ENCODE data around the gene CCDC33.

The CCDC33 gene

GRCh38 chr15:74233373-74233772 is 2.8 kb upstream of the CCDC33 start:
- no peak for DNase-seq

GRCh38 chr15:74233851-74234597 is 2.1 kb upstream of the CCDC33 start:
- DNase-seq: no peak

- DNase-seq: no peak
These were observed 1.6 kb upstream of the CCDC33 start for GRCh38 chr15:74234598-74234875.

GRCh38 chr15:74239051-74239705 is 3.1 kb downstream of the CCDC33 start:
- peak in 1 of 2 experiments; percentile 64 for DNase-seq

- peak; percentile 88 for DNase-seq
These were observed 4.0 kb downstream of the CCDC33 start for GRCh38 chr15:74240002-74240568.

DNA sequence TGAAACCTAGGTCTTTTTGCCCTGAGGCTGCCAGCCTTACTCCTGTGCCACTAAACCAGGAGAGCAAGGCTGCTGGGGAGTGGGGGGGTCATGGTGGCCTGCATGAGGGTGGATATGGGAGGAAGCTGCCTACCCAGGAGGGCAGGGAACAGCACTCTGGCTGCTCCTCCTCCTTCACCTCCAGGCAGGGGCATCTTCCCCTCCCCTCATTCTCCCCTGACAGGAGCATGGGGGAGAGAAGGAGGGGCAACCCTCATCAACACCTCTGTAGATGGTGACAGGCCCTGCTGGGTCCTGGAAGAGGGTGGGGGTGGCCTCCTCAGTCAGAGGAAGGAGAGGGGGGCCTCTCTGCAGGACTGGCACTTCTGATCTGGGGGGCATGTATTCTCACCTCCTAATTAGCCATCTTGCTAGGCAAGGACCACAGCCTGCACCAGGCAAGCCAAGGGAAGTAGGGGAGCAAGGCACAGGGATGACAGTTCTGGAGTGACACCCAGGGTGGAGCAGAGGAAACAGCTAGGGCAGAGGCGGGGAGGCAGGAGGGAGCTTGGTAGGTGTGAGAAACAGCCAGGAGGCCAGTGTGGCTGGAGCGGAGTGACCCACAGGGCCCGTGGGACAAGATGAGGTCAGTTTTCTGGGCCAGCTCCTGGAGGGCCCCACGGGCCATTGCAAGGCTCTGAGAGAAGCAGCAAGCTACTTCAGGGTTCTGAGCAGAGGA is 4.9 kb downstream of the CCDC33 start:
- DNase-seq: no peak

GRCh38 chr15:74242441-74243185 is 6.5 kb downstream of the CCDC33 start:
- no peak for DNase-seq

GRCh38 chr15:74243431-74243830 is 7.3 kb downstream of the CCDC33 start:
- DNase-seq: no peak

DNA sequence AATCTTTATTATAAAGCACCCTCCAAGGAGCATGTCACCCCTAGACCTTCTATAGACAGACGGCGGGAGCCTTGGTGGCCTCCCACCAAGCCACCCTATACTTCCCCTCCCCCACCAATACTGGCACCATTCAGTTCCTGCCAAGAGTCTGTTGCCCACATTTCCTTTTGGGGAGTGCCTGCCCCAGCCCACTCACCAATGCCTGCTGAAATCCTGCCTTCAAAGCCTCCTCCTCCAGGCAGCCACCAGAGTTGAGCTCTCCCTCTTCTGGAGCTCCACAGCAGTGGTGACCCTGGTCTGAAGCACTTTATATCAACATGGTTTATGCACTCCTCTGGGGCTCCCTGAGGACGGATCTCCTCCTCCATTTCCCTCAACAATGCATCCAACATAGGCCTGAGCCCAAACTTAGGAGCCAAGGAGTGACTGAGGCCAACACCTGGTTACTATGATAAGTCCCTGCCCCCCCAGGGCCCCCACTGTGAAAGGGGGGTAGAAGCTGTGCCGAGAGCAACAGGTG is 8.8 kb downstream of the CCDC33 start:
- no peak for DNase-seq

DNA sequence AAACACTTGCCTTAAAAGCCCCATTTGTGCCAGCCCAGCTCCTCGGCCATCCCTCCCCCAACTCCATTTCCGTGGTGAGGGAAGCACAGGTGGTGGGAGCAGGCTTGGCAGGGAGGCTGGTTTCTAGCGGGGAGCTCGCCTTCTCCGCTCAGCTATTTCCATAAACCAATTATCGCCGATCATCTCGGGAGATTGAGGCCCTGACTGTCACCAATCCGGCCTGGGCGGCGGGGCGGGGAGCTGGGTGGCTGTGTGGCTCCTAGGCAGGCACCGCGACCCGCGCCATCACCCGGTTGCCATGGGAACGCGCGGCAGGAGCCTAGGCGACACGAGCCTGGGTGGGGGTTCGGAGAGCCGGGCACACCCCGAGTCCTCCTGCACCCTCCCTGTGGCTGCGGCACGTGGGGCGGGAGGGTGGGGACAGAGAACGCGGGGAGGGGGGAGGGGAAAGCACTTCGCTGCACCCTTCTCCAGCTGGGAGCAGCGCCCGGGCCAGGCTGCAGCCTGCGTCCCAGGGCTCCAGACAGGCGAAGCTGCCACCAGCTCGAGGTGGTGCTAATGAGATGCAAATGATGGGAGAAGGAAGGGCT is 9.3 kb downstream of the CCDC33 start:
- peak; percentile 47 to 68 for DNase-seq

DNA sequence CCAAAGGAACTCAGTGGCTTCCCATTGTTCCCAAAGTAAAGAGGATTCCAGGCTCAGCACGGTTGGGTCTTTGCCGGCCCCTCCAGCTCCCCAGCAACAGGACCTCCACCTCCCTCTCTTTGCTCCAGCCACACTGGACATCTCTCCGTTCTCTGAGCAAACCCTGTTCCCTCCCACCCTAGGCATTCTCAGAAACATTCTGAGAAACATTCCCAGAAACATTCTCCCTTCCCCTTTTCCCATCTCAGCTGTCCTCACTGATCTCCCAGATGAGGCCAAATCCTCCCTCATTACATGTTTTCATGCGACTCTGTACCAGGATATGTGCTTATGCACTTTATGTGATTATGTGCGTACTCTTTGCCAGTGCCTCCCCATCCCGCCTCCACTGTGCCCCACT is 14.1 kb downstream of the CCDC33 start:
- DNase-seq: no peak

DNA sequence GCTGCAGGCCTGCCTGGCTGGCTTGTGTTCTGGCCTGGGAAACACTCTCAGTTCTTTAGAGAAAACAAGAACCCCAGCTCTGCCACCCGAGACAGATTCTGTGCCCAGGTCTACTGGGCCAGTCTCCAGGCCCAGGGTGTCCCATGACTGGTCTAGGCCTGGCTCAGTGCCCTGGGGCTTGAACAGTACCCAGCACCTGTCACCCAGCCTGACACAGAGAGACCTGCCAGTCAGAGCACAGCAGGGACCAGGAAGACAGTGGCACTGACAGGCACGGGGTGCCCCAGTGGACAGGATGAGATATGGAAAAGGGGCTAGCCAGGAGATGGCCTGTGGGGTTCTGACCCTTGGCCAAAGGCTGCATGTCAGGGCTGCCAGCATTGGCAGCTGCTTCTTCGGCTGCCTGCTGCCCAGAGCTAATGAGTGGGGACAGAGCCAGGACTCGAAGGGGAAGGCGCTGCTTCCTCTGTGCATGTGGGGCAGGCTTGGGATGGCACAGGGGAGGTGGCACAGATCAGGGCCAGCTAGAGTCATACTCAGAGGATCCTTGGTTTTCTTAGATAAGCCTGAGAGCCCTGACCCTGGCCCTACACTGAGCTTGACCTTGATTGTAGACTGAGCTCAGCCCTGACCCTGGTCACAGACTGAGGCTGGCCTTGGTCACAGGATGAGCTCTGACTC is 15.1 kb downstream of the CCDC33 start:
- DNase-seq: no peak

GRCh38 chr15:74252291-74252690 is 16.2 kb downstream of the CCDC33 start:
- DNase-seq: no peak

DNA sequence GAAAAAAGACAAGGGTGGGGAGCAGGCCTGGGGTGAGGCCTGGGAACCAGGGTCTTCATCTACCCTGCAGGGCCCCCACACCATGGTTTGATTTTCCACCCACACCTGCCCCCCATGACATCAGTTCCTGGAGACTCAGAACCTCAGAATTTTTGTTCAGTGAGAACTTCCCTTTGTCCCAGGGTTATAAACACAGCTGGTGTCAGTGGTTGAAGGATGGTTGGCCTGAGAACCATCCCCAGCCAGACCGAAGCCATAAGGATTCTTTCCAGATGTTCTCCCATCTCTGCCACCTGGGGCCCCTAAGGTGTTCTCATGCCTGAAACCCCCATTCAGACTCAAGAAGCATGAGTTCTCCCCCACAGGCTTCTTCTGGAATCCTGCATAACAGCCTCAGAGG is 16.6 kb downstream of the CCDC33 start:
- DNase-seq: no peak

GRCh38 chr15:74253211-74253921 is 17.2 kb downstream of the CCDC33 start:
- DNase-seq: no peak

DNA sequence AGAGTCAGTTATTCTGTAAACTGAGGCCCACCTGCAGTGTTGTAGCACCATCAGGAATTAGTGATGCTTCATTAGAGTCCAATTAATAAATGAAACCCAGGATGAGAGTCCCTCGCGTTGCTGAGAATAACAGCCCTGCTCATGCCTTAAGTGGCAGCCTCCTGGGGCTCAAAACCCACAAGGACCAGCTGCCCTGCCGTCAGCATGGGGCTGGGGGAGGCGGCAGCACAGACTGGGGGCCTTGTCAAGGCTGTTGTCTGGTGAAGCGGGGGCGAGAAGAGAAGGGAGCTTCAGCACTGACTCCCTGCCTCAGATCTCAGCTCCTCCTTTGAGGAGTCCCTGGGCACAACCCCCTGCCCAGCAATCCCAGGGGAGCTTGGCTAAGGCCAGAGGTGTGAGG is 21.0 kb downstream of the CCDC33 start:
- no peak for DNase-seq

DNA sequence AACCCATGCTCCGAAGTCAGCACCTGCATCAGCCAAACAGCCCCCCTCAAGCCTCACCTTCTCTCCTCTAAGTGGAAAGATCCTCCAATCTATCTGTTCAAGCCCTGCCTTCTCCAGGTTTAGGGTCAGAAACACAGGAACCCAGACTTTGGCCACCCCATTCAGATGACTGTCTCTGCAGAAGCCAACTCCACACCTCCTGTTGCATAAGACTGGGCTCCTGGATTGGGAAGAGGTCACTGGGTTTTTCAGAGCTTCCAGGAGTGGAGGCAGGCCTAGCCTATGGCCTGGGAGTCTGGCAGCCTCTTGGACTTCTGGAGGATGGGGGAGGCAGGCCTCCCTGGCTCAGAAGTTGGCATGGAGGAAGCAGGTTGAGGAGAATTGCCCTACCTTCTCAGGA is 21.5 kb downstream of the CCDC33 start:
- DNase-seq: no peak

GRCh38 chr15:74258456-74259291 is 22.5 kb downstream of the CCDC33 start:
- no peak for DNase-seq

- no peak for DNase-seq
These were observed 23.1 kb downstream of the CCDC33 start for GRCh38 chr15:74259292-74259648.
